HG03139 (cell line): Measurements from ENCODE around the gene CWC25.
A peak's percentile ranks its signal among the peaks of the same experiment; 100 is the strongest.

ENCODE experiments used
- ATAC-seq: cut with Tn5 transposase; IDR thresholded peaks from one replicate; pipeline ENCODE4 v1.9.1; 2021; ENCODE audit not compliant: unreplicated experiment

The CWC25 gene

GRCh38 chr17:38853292-38854219 lies 28.4 kb upstream of the CWC25 start, which contains the start of gene RPL23:
RPL23 (minus strand) TSS chr17:38853721; CDS start chr17:38853710, 11 bp downstream.
- ATAC-seq, result peak; percentile 56

GRCh38 chr17:38852771-38853291 lies 27.7 kb upstream of the CWC25 start:
- ATAC-seq, result no peak

DNA sequence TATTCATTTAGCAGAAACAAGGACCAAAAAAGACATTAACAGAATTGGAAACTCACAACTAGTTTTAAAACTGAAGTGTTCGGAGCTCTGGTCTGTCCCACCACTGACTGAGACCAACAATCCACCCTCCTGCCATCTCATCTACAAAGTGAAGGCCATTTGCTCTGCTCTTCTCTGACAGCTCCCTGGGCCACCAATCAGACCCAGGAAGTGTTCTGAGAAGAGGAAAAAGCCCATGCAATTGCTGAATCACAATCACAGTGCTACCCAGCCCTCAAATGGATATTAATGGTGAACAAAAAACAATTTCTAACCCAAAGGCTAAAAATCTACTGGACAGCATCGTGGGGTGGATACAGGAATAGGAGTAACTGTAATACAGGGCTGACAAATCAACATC lies 26.3 kb upstream of the CWC25 start:
- ATAC-seq, result no peak

DNA sequence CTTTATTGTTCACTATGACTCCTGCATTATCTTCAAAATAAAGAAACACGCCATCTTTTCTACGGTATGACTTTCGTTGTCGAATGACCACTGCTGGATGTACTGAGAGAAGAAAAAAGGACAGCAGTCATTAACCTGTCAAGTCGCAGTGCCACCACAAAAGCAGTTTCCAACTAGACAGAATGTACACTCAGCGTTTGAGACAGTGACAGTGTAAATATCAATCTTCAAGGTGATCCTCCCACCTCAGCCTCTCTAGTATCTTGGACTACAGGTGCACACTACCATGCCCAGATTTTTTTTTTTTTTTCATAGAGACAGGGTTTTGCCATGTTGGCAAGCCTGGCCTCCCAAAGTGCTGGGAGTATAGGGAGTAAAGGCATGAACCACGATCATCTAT lies 25.3 kb upstream of the CWC25 start:
- no peak for ATAC-seq

DNA sequence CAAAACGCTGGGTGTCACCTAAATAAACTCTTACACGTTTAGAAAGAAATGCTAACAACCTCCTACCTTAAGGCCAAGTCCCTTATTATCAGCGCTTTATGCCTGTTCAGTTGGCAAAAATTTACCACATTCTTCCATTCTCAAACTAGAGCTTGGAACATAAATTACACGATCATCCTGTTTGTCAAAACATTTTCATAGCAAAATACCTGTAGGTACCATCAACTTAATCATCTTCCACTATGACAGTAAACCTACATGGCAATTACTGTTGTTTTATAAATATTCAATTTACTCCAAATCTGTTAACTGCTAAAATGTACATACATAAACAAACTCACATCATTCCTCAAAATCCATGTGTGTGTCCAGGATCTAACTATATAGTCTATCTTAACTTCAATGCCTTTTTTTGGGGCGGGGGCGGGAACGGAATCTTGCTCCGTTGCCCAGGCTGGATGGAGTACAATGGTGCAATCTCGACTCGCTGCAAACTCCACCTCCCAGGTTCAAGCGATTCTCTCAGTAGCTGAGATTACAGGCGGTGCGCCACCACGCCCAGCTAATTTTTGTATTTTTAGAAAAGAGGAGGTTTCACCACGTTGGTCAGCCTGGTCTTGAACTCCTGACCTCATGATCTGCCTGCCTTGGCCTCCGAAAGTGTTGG lies 24.0 kb upstream of the CWC25 start:
- ATAC-seq, result no peak

DNA sequence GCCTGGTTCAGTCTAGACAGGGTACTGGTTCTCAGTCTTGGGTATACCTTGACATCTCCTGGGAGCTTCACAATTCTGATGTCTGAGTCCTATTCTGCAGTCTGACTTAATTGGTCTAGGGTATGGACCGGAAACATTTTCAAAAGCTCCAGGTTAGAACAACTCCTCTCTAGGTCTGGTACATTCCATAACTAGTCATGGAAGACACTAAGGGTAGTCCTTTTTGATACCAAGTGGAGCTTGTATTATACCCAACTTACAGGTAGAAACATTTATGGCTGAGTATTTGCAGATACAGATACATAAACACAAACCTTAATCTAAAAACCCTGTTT lies 23.4 kb upstream of the CWC25 start:
- ATAC-seq, result no peak

GRCh38 chr17:38844261-38844757 lies 19.2 kb upstream of the CWC25 start:
- ATAC-seq, result no peak

GRCh38 chr17:38825762-38826247 lies 684 bp upstream of the CWC25 start:
- no peak for ATAC-seq

DNA sequence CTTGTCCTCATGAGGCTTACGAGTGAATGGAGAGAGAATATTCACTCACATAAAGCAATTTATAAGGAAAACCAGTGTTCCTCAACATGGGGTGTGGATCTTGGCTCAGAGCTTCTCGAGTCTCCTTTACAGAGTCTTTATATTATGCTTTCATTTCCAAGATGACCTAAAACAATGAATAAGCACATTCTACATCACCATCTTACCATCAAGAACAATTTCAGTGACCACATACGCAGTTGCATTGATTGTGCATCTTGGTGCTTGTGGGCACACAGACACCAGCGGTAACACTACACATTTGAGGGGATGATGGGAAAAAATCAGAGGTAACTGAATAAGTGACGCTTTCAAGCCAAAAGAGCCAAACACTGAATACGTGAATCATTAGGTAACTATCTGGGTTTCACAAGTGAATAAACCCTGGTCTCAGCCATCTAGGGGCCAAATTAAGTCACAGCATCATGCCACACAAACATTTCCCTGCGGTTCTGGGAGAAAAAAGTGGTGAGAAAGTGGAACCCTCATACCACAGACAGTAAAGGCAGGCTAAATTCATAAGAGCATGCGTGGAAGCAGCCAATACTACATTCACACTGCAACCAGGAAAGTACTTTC lies 9.4 kb downstream of the CWC25 start:
- ATAC-seq, result no peak

DNA sequence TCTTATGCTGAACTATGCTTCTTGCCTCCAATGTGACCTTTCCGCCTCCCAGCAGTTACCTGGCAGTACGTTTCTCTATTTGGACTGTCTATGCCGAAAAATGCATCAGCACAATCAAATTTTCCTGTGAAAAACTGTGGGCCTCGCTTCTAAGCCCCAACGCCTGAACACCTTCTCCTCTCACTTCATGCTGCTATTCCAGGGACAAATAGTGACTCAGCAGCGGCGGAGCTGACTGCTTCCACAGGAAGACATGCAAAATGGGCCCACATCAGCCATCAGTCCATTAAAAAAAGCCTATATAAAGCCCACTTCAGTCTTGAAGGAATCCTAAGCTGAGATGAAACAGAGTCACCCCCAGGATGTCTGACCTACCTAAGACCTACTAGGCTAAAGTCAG lies 15.3 kb downstream of the CWC25 start:
- ATAC-seq, result no peak

DNA sequence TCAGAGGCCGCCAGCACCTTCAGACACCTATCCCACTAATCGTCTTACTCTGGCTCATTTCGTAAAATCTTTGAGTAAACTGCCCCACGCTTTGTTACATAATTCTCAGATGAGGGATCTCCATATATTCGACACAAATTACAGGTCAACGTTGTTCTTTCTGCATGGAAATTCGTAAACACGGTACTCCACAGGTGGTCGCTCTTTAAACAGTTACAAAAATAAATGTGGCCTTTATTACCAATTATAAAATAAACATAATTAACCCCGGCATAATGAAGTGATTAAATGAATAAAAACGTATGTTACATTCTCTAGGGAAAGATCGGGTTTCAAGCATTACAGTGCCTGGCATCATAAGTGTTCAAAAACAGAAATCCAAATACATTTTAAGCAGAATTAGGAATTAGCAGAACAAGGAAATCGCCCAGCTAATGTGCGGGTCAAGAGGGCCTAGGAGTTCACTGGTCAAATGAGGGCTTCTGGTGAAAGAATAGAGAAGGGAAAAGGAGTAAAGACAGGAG lies 24.8 kb downstream of the CWC25 start:
- ATAC-seq, result no peak

DNA sequence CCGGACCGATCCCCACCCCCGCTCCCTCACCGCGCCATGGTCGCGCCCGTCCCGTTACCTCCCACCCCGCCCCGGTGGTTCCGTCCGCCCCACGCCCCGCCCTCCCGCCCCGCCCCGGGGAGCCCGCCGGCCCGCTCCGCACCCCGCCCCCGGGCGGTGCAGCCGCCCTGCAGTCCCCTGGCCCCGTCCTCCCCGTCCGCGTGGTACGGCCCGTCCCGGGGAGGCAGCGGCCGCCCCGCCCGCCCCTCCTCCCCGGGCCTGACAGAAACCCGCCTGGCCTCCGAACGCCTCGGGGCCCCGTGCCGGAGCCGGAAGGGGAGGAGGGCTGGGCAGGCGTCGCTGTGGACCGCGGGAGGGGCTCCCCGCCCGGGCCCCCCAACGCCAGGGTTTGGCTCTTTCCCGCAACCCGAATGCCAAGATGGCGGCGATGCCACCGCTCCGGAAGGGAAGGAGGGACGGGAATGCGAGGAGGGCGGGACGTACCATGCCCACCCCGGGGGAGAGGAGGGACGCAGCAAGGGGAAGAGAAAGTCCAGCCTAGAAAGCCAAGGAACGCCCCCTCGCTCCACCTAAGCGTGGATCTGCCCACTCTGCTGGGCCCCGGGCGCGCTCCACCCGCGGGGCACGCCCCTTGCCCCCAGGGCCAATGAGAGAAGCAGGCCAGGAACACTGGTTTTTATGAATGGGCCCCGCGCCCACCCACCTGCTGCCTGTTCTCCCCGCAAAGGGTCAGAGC lies 25.5 kb downstream of the CWC25 start, which contains the start of gene PIP4K2B:
TSS of gene PIP4K2B (minus strand) at position 56 of the 736 bp plus-strand sequence. CDS start 132 bp downstream, outside the sequence.
- peak; percentile 72 for ATAC-seq

DNA sequence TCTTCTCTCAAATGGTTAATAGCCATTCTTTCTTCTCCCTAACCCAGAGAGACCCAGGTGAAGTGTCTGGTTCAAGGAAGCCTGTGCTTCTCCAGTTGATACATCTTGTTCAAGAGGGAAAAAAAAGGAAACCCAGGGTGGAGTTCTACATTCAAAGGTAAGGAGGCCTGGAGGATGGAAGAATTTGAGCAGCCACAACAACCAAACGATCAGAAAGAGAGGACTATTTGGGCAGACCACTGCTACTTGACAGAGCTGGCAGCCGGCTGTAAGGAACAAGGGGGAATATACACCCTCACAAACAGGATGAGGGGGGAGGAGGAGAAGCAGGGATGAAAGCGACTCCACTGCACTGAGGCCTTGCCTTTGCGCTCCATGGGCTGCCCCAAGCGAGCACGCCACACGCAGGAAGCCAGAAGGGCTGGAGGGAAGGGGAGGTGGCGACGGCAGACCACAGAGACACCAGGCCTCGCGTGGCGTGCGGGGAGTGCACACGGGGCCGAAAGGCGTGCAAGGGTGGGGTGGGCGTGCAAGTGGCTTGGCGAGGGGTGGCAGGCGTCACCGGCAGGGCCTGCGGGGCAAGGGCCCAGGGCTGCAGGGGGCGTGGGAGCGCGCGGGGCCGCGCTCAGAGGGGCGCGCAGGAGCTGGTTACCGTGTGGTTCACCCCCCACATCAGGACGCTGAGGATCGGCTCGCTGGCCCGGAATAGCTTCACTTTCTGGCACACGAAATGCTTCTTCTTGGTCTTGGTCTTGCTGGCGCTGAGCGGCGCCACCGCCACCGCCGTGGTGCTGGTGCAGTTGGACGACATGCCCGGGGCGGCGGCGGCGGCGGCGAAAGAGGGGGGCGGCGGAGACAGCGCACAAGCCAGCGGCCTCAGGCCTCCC lies 26.3 kb downstream of the CWC25 start:
- ATAC-seq, result peak; percentile 24

DNA sequence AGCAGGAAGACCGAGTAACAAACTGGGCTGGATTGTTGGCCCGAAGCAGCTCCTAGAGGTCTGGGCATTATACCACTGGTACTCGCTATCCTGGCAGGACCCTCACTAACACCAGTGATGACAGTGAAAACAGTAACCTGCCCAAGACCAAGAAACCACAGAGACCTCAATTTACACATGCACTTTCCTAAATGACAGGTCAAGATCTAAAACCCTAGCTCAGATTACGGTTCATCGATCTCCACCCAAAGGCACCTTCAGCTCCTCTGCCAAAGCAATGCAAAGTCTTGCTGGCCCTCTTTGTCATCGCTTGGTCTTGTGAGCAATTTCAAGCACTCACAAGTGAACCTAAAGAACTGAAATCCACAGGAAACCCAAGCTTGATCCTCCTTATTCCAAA lies 27.3 kb downstream of the CWC25 start:
- ATAC-seq, result no peak

DNA sequence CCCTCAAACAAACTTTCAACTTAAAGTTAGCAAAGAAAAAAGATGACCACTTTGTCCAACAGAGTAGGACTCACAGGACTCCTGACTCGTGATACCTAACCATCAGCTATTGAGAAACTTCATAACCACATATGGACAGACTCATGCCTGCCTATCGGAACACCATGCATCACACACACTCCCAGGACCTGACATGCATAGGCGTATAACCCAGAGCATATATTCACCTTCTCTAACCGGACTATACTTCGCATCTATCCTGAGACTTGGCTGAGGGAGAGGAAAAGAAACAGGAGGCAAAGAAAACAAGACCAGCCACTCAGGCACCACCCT lies 28.0 kb downstream of the CWC25 start:
- no peak for ATAC-seq

GRCh38 chr17:38796451-38797157 lies 28.5 kb downstream of the CWC25 start:
- ATAC-seq, result no peak

DNA sequence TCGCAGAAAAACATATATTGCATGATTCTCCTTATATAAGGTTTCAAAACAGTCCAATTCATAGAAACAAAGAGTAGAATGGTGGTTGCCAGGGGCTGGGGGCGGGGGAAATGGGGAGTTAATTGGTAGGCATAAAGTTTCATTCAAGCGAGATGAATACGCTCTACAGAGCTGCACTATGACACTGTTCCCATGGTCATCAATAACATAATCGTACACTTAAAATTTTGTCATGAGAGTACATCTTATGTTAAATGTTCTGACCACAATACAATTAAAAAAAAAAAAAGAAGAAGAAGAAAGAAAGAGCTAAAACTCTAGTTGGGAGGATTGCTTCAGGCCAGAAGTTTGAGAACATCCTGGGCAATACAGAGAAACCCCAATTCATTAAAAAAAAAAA lies 30.9 kb downstream of the CWC25 start:
- no peak for ATAC-seq

- no peak for ATAC-seq
Measured at GRCh38 chr17:38791162-38791561, 34.0 kb downstream of the CWC25 start.
